ENCODE data around the gene ANKS1A. TPM values are rescaled to one million over a fixed set of nuclear protein-coding genes. Genes with fewer than 3 reads are reported as not detected.

The ANKS1A gene
- total RNA-seq, 2 experiments from 2014 or later: 6.4 to 6.9 TPM

- Mint-ChIP-seq H3K27me3 (no peaks in the 10 kb centered on the region), H3K27ac (no peak overlapping the region), H3K9me3 (no peaks in the 10 kb centered on the region), H3K4me3 (no peak overlapping the region), H3K36me3 (ENCODE audit: low read depth) (peaks cover 53% of the 10 kb centered on the region), H3K4me1 (ENCODE audit: low read depth) (no peaks in the 10 kb centered on the region)
- intact Hi-C loops (cut with DNase I, micrococcal nuclease): no loop called here
- H3K4me1 ChIP-seq (ENCODE audit: insufficient read depth, low read length): no peaks in the 10 kb centered on the region
- no peak overlapping the region for H3K4me3 ChIP-seq (ENCODE audit: low read length)
- peaks cover 36% of the 10 kb centered on the region for H3K36me3 ChIP-seq (ENCODE audit: insufficient read depth, low read length)
- POLR2A ChIA-PET: no interaction called here
- TF ChIP-seq CTCF (IDR thresholded peaks at IDR 0.05): no peak
- CTCF ChIA-PET: no interaction called here
- no peaks in the 10 kb centered on the region for H3K9me3 ChIP-seq (ENCODE audit: control insufficient read depth in 1 of 2, insufficient read depth in 1 of 2, low read length in 2 of 2)
- H3K27ac ChIP-seq (ENCODE audit: low read depth in 1 of 2, low read length in 2 of 2): no peak overlapping the region
- H3K27me3 ChIP-seq (ENCODE audit: control insufficient read depth in 1 of 2, insufficient read depth in 2 of 2, low read length in 2 of 2): no peaks in the 10 kb centered on the region
- DNase-seq: no peak
- no peak for ATAC-seq (ENCODE audit: poor library complexity)
These were observed 188.7 kb downstream of the ANKS1A start for GRCh38 chr6:35077713-35078105.

- Mint-ChIP-seq H3K27me3 (no peaks in the 10 kb centered on the region), H3K36me3 (ENCODE audit: low read depth) (peaks cover 57% of the 10 kb centered on the region), H3K9me3 (no peaks in the 10 kb centered on the region), H3K4me1 (ENCODE audit: low read depth) (no peaks in the 10 kb centered on the region), H3K4me3 (no peak overlapping the region), H3K27ac (no peak overlapping the region)
- H3K27ac ChIP-seq (ENCODE audit: low read depth in 1 of 2, low read length in 2 of 2): no peak overlapping the region
- H3K36me3 ChIP-seq (ENCODE audit: insufficient read depth, low read length): peaks cover 42% of the 10 kb centered on the region
- H3K27me3 ChIP-seq (ENCODE audit: control insufficient read depth in 1 of 2, insufficient read depth in 2 of 2, low read length in 2 of 2): no peaks in the 10 kb centered on the region
- no peak overlapping the region for H3K4me3 ChIP-seq (ENCODE audit: low read length)
- DNase-seq (peak in 1 of 14 experiments; percentile 22), ATAC-seq (ENCODE audit: poor library complexity) (no peak)
- no peak for TF ChIP-seq CTCF (IDR thresholded peaks at IDR 0.05)
- no peaks in the 10 kb centered on the region for H3K9me3 ChIP-seq (ENCODE audit: control insufficient read depth in 1 of 2, insufficient read depth in 1 of 2, low read length in 2 of 2)
- POLR2A ChIA-PET: no interaction called here
- CTCF ChIA-PET: no interaction called here
- no peaks in the 10 kb centered on the region for H3K4me1 ChIP-seq (ENCODE audit: insufficient read depth, low read length)
- intact Hi-C loops (cut with DNase I, micrococcal nuclease): no loop called here
These were observed 189.3 kb downstream of the ANKS1A start for GRCh38 chr6:35078226-35078850.

GRCh38 chr6:35078896-35079295 is 189.8 kb downstream of the ANKS1A start:
- no peaks in the 10 kb centered on the region for H3K27me3 ChIP-seq (ENCODE audit: control insufficient read depth in 1 of 2, insufficient read depth in 2 of 2, low read length in 2 of 2)
- H3K36me3 ChIP-seq (ENCODE audit: insufficient read depth, low read length): peaks cover 43% of the 10 kb centered on the region
- CTCF ChIA-PET: no interaction called here
- TF ChIP-seq CTCF (IDR thresholded peaks at IDR 0.05): no peak
- POLR2A ChIA-PET: no interaction called here
- Mint-ChIP-seq H3K4me1 (ENCODE audit: low read depth) (no peaks in the 10 kb centered on the region), H3K4me3 (no peak overlapping the region), H3K9me3 (no peaks in the 10 kb centered on the region), H3K36me3 (ENCODE audit: low read depth) (peaks cover 59% of the 10 kb centered on the region), H3K27me3 (no peaks in the 10 kb centered on the region), H3K27ac (no peak overlapping the region)
- ATAC-seq (ENCODE audit: poor library complexity): no peak
- no peaks in the 10 kb centered on the region for H3K4me1 ChIP-seq (ENCODE audit: insufficient read depth, low read length)
- H3K9me3 ChIP-seq (ENCODE audit: control insufficient read depth in 1 of 2, insufficient read depth in 1 of 2, low read length in 2 of 2): no peaks in the 10 kb centered on the region
- intact Hi-C loops (cut with DNase I, micrococcal nuclease): no loop called here
- H3K4me3 ChIP-seq (ENCODE audit: low read length): no peak overlapping the region
- no peak overlapping the region for H3K27ac ChIP-seq (ENCODE audit: low read depth in 1 of 2, low read length in 2 of 2)
- DNase-seq: peak in 1 of 14 experiments; percentile 21
